IPS-11a (cell line): ENCODE data around the gene NCK2.

Experiments used
- H3K4me3 ChIP-seq: one replicate; pipeline ENCODE4 v1.5.1; 2013; ENCODE audit warnings: low read depth, low read length, control low read depth

NCK2 gene

DNA sequence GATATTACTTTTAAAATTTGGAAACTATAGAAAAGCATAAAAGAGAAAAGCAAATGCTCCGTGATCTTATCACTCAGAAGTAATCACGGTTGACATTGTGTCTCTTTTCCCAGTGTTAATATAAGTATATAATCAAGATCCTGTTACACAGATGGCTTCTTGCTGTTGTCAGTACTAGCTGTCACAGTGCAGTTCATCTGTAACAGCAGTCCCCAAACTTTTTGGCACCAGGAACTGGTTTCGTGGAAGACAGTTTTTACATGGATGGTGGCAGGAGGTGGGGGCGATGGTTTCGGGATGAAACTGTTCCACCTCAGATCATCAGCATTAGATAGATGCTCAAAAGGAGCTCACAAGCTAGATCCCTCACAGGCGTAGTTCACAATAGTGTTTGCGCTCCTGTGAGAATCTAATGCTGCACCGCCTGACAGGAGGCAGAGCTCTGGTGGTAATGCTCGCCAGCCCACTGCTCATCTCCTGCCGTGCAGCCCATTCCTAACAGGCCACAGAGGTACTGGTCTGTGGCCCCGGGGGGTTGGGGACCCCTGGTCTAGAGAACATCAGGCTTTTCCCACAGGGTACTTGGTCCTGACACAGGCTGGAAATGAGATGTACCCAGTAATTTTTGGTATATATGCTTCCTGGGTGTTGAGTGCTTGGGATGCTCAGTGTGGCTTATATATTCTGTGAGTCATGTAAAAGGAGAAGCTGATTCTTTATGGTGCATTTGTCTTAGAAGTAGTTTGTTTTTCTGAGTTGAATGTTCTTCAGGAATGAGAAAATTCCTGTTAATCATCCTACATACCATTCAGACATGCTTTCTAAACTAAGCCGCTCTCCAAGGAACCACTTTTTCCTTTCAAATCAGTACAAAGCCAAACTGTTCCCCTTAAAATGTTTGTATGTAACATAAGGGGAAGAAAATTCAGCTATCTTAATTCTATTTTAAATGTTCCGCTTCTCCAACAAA is 121.8 kb downstream of the NCK2 start:
- H3K4me3 ChIP-seq, result no peak overlapping the region

DNA sequence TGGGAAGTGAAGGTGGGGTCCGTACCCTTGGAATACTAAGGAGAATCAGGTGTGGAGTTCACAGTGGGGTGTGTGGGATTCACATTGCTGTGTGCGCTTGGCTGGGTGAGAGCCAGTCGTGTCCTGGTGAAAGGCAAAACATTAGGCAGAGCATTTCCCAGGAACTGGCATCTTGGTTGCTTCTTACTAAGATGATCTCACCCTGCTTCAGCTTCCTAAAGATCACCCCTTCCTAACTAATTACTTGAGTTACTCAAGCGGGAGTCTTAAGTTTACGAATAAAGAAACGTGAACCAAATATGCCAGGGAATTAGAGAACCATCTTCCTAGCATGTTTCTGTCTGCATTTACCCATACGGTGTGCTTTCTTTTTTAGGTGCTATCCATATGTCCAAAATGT is 122.9 kb downstream of the NCK2 start:
- H3K4me3 ChIP-seq, result no peak overlapping the region

DNA sequence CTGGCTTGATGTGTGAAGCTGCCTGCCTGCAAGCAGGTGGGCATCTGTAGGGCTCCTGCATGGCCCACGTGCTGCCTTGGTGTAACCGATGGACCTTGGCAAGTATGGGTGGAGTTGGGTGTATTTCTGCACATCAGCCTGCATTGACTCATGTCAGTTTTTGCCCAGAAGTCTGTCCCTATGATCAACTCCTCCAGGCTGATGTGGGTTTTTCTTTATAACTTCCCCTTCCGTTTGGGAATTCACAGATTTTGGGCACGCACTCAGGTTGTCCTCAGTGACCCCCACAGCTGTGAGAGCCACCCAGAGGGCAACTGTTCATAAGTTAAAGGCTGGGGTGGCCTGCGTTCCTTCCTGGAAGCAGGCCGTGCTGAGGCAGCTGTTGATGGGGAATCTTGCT is 123.3 kb downstream of the NCK2 start:
- H3K4me3 ChIP-seq, result no peak overlapping the region

DNA sequence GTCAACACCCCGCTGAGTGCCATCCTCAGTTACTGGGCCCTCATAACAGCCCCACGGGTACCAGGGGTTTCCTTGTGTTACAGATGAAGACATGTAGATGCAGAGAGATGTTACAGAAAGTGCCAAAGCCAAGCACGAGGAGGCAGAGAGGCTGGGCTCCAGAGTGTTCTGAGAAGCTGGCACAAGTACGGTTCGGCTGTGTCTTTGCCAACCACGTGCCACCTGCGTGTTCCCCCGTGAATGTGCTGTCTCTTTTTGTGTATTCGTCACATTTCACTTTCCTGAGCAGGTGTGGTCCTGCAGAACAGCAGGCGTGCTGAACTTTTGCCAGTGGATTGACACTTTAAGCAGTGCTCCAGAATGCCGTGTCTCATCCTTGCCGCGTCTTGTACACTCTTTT is 124.6 kb downstream of the NCK2 start:
- H3K4me3 ChIP-seq, result no peak overlapping the region

DNA sequence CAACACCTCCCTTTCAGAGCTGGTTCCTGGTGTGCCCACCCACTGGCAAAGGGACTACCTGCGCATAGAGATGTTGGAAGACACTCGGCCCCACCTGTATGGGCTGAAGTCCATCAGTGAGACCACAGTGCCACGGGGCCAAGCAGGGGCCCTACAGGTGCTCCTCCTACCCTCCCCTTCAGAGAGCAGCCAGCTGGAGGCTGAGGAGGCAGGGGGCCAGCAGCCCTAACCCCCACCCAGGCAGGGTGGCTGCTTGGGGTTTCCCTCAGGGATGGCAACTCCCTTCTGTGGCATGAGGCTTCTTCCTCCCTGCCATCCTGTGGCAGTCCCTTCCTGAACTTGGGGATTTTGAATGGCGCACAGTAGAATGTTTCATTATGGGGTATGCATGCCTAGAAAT is 125.3 kb downstream of the NCK2 start:
- no peak overlapping the region for H3K4me3 ChIP-seq

DNA sequence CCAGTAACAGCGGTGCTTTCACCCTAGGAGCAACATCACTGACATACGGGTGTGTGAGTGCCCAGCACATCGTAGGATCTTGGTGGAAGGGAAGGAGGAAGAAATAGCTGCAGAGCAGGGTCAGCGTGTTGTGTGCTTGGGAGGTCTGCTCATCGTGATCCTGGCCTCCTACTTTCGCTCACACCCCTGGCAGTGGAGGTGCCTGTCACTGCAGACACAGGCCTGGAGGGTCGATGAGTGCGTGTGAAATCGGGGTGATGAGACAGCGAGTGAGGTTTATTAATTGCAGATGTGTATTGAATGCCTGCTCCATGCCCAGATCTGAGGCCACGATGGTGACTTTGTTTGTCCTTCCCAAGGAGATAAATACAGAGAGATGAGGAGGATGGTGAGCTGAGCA is 126.1 kb downstream of the NCK2 start:
- H3K4me3 ChIP-seq, result no peak overlapping the region

DNA sequence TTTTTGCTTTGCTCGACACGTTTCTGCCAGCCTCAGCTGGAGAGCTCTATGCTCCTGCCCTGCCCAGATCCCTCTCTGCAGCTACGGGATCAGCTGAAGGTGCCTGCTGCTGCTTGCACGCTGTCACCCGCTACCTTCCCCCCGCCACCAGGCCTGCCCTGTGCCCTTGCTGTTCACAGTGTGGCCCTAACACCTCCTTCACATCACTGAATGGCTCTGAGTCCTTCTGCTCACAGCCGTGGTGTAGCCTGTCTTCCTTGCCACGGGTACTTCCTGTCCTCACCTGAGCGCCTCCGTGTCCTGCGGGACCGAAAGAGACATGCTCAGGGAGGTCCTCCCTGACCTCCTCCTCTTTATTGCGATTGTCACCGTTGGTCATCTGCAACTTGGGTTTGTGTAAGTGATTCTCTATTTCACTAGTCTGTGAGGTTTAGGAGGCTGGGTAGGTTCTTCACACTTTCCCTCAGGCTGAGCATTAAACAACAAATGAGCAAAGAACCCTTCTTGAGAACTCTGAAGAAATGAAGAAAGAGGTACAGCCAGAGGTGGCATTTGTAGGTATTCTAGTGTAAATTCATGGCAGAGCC is 127.5 kb downstream of the NCK2 start:
- H3K4me3 ChIP-seq, result no peak overlapping the region

DNA sequence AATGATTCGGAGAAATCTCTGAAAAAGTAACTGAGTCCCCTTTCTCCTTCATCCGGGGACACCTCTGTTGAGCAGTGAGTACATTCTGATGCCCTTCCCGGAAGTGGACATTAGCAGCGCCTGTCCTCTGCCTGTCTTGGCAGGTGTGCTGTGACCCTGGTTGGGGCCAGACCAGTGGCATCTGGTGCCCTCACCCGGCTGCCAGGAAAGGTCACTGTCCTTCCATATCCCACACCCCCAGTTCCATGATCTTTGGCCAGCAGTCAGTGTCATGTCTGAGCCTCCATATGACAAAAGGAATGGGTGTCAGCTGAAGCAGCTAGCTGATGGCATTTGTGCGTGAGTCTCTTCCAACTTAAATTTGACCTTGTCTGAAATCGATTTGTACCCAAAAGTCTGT is 128.1 kb downstream of the NCK2 start:
- H3K4me3 ChIP-seq, result no peak overlapping the region

DNA sequence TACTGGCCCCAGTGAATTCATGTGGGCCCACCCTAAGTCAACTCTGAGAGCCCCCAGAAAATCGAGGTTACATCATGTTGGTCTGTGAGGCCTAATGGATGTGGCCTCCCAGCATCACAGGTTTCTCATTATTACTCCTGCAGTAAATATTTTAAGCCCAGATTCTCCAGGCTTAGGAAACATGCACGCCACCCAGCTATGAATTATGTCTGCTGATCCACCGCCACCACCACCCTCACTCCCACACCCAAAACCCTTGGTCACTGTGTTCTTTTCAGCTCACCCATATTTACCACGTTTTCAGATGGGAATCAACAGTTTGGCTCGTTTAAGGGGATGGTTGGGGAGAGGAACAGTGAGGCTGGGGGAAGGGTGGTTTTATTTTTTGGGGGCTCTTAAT is 128.6 kb downstream of the NCK2 start:
- no peak overlapping the region for H3K4me3 ChIP-seq

DNA sequence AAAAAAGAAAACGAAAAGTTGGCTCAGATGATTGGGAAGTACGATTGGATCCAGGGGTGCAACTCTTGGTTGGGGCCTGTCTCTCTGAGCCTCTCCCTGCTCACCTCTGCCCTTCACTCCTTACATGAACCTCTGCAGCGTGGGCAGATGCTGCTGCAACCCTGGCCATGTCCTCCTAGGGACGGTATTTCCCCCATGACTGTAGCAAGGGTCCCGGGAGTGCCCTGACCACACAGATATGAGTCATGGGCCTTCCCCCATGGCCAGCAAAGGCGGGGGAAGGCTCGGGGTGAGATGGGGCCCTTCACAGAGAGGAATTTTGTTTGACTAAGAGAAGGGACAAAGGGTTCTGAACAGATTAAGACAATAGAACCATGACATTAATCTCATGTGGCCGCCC is 129.0 kb downstream of the NCK2 start:
- H3K4me3 ChIP-seq, result no peak overlapping the region

DNA sequence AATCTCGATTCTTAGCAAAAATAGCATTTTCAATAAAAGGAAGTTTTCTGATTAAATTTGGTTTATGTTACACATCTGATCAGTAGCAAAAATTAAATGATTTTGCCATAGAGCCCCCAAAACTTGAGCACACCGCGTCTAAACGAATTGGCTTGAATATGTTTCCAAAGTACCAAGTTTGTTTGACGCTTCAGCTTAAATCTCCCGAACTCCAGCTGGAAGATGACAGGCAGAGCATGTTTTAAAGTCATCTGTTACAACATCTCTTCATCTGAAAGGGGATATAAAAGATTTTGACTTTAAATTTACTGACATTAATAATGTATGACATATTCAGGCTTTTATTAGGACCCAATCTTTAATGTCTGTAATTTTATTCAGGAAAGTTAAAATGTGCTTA is 129.8 kb downstream of the NCK2 start:
- no peak overlapping the region for H3K4me3 ChIP-seq

DNA sequence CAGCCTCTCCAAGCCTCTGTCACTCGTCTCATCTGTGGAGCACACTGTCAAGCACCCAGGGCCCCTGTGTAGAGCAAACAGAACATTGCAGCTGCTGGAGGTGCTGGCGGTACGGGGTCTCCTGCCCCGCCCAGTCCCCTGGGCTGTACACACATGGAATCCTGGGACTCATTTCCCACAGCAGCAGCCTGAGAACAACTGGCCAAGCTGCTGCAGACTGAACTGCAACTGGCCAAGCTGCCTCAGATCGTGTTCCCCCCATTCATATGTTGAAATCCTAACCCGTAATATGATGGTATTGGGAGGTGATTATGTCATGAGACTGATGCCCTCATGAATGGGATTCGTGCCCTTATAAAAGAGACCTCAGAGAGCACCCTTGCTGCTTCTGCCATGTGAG is 130.5 kb downstream of the NCK2 start:
- no peak overlapping the region for H3K4me3 ChIP-seq

DNA sequence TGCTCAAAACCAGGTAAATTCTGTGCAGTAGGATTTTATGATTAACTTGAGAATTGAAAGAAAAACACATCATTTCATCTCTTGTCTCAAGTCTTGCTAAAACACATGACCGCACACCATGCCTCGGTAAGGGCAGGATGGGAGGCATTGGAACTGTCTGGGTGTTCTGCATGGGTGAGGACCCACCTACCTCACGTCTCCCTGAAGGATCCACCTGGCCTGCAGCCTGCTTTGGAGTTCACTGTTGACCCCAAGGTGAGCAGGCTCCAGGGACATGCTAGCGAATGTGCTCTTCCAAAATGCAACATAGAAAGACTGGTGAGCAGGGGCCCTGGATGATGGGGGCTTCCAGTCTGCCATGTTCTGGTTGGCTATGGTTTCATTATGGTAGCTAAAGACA is 131.5 kb downstream of the NCK2 start:
- no peak overlapping the region for H3K4me3 ChIP-seq

DNA sequence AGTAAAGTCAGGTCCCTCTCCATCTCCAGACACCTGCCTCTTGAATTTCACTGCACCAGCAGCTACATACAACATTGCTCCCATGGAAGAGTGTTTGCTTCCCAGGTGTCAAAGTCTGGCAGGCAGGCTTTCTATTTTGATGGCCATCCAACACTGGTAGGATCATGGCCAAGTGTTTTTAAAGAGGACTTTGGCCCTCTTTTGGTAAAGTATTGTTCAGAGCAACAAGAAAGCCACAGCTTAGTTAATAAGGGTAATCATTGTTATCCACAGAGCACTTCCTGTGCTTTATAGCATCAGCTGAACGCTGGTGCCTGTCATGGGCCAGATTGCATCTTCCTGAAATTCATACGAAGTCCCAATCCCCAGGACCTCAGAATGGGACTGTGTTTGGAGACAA is 133.2 kb downstream of the NCK2 start:
- H3K4me3 ChIP-seq, result no peak overlapping the region

DNA sequence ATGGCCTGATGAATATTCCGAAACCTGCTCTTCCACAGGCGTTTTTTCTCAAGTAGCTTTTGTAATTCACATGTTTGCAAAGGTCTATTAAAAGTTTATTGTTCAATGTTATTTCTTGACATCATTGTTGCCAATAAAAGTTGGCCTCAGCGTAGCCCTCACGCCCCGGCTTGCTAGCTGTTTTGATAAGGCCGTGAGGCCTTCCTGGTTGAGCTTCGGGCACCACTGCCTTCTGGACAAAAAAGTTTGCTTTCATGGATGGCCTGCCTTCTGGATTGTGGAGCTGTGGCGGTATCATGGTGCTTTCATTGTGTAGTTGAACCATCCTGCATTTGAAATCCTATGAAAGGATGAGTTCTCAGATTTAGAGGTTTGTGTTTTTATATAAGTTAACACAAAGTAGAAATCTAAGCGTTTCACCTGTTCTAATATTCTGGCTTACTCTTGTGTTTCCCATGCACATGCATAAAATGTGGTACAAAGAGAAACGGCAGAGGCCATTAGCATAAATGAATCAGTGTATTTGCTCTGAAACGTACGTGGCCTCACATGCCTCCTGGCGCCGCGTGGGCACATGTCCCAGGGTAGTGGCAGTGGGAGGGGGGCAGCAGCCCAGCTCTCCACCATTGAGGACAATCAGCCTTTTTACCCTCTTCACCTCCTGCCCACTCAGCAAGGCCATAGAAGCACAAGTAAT is 134.5 kb downstream of the NCK2 start:
- no peak overlapping the region for H3K4me3 ChIP-seq

DNA sequence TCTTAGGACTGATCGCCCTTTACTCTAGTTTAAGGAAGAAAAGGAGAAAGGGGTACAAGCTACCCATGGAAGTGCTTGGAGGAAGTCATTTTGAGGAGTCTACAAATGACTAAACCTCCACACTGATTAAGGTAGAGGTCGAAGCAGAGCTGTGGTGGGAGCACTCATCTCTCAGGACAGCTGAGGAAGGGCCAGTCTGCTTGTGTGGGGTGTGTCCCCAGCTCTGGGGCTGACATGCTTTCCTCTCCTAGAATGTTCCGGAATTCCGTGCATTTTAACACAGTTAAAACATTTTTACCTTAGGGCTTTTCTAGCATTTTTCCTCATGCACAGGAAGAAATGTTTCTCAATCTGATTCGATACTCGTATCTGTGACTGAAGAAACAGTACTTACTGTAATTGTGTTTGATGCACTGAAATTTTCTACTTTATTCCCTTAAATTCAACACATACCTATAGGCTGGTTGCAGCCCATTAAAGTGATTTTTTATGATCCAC is 135.1 kb downstream of the NCK2 start:
- no peak overlapping the region for H3K4me3 ChIP-seq

DNA sequence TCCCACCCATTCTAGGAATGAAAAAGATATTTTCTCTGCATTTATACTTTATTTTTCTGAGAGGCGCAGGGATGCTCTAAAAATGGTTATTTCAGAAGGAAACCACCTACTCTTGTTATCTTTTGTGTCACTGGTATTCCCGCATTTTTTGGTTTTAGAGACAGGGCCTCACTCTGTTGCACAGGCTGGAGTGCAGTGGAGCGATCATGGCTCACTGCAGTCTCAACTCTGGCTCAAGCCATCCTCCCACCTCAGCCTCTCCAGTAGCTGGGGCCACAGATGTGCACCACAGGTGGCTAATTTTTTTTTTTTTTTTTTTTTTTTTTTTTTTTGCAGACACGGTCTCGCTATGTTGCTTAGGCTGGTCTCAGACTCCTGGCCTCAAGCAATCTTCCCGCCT is 135.9 kb downstream of the NCK2 start:
- H3K4me3 ChIP-seq, result no peak overlapping the region

DNA sequence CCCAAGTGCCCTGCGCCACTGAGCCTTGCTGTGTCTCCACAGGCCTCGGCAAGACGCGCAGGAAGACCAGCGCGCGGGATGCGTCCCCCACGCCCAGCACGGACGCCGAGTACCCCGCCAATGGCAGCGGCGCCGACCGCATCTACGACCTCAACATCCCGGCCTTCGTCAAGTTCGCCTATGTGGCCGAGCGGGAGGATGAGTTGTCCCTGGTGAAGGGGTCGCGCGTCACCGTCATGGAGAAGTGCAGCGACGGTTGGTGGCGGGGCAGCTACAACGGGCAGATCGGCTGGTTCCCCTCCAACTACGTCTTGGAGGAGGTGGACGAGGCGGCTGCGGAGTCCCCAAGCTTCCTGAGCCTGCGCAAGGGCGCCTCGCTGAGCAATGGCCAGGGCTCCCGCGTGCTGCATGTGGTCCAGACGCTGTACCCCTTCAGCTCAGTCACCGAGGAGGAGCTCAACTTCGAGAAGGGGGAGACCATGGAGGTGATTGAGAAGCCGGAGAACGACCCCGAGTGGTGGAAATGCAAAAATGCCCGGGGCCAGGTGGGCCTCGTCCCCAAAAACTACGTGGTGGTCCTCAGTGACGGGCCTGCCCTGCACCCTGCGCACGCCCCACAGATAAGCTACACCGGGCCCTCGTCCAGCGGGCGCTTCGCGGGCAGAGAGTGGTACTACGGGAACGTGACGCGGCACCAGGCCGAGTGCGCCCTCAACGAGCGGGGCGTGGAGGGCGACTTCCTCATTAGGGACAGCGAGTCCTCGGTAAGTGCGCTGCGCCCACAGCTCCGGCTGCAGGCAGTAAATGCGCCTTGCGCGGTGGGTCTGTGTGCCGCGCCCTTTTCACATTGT is 136.8 kb downstream of the NCK2 start:
- H3K4me3 ChIP-seq, result no peak overlapping the region

DNA sequence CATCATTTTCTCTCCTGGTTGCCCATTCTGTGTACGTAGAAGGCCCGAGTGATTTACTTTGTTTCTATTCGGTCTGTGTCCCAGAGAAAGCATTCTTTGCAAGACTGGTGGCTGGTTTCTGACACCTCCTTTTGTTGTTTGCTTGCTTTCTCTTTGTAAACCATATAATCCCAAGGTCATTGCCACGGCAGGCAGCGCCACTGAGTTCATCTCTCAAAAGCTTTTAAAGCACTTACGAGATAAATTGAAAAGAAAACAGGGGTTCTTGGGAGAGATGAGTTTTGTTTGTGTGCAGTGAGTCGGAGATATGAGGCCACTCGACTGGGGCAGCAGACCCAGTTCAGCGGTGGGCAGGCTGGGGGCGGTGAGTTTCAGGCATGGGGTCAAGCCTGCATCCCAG is 137.6 kb downstream of the NCK2 start:
- no peak overlapping the region for H3K4me3 ChIP-seq

DNA sequence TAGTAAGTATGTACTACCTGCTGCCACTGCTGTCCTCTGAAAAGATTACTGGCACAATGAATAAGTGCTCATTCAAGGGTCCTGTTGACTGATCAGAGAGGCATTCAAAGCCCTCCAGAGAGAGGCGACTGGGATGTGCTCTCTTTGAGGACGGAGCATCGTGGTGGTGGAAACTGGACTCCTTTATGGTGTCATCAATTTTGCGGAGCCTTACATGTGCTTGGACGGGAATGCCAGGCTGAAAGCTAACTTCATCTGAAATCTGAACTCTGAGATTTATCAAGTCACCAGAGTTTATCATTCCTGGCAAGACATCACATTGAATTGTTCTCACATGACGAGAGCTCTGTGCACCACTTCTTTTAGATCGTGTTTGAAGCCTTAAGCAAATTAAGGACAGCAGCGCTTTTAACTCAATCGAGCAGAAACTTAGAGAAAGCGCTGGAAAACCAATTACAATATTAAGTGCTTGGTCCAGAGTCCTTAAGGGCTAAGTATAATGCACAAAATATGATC is 138.3 kb downstream of the NCK2 start:
- no peak overlapping the region for H3K4me3 ChIP-seq
